OCI-LY1 (cell line): Measurements from ENCODE around the gene KIF13A.

ENCODE experiments used
- CTCF ChIP-seq: fragments of 200-600 bp; sonication (generic), shearing (Covaris generic); IDR thresholded peaks from 2 replicates; pipeline ENCODE4 v1.5.1; 2017; ENCODE audit warnings: mild to moderate bottlenecking, antibody characterized with exemption, low read length, moderate library complexity, mixed read lengths
- EZH2 ChIP-seq: fragments of 200-600 bp; sonication (generic), shearing (Covaris generic); IDR thresholded peaks from 2 replicates; pipeline ENCODE4 v1.8.0; 2017; ENCODE audit warnings: borderline replicate concordance, mixed run types, mild to moderate bottlenecking, antibody characterized with exemption, low read length, moderate library complexity, mixed read lengths

- TF ChIP-seq CTCF, result no peak
- TF ChIP-seq EZH2, result no peak
Measured at GRCh38 chr6:17850281-17850680, 137.2 kb downstream of the KIF13A start.
